WTC11 (cell line): ENCODE results near the gene ILKAP. TPM values are rescaled to one million over a fixed set of nuclear protein-coding genes. Genes with fewer than 3 reads are reported as not detected.

Experiments
- ATAC-seq: fragments of 200-7000 bp; cut with Tn5 transposase; 2 replicates; pipeline ENCODE4 v1.10.0; 2021; ENCODE audit warnings: mild to moderate bottlenecking, moderate library complexity
- CTCF ChIA-PET: fragments of 300-600 bp; sonication (Branson Sonifier 250); formaldehyde crosslinking; loops from one replicate; lab custom pipeline; 2021; ENCODE audit warnings: antibody characterized with exemption; lab: Charles Lee
- POLR2A ChIA-PET: fragments of 350-600 bp; sonication (Branson Sonifier 250); formaldehyde crosslinking; loops from one replicate; lab custom pipeline; 2021; ENCODE audit warnings: antibody characterized with exemption; lab: Charles Lee
- DNase-seq: peaks from one replicate; pipeline ENCODE4 v3.0.0; 2021; ENCODE audit warnings: low spot score
- H3K27ac Mint-ChIP-seq: 2 replicates; pipeline ENCODE4 v1.8.0; 2021; ENCODE audit warnings: mixed read lengths
- H3K27me3 Mint-ChIP-seq: 2 replicates; pipeline ENCODE4 v1.8.0; 2021; ENCODE audit warnings: low read depth, mild to moderate bottlenecking, moderate library complexity, mixed read lengths
- H3K36me3 Mint-ChIP-seq: 2 replicates; pipeline ENCODE4 v1.8.0; 2021; ENCODE audit warnings: mixed read lengths
- H3K4me1 Mint-ChIP-seq: 2 replicates; pipeline ENCODE4 v1.8.0; 2022; ENCODE audit warnings: mixed read lengths
- H3K4me3 Mint-ChIP-seq: 2 replicates; pipeline ENCODE4 v1.8.0; 2021; ENCODE audit warnings: mild to moderate bottlenecking, moderate library complexity, mixed read lengths
- H3K9me3 Mint-ChIP-seq: 2 replicates; pipeline ENCODE4 v1.8.0; 2021; ENCODE audit warnings: mixed read lengths
- ATF1 ChIP-seq: sonication (generic); formaldehyde crosslinking; IDR thresholded peaks from 2 replicates; pipeline ENCODE4 v1.8.1; 2023; ENCODE audit warnings: mild to moderate bottlenecking, moderate library complexity, missing genetic modification reagents
- CREB1 ChIP-seq: sonication (generic); formaldehyde crosslinking; IDR thresholded peaks from 2 replicates; pipeline ENCODE4 v1.8.0; 2023; ENCODE audit warnings: mild to moderate bottlenecking, missing genetic modification reagents
- CREM ChIP-seq: sonication (generic); formaldehyde crosslinking; IDR thresholded peaks from 2 replicates; pipeline ENCODE4 v1.8.1; 2022; ENCODE audit warnings: mild to moderate bottlenecking, missing genetic modification reagents, moderate library complexity
- GABPB1 ChIP-seq: sonication (generic); formaldehyde crosslinking; IDR thresholded peaks from 2 replicates; pipeline ENCODE4 v1.8.1; 2023; ENCODE audit warnings: mild to moderate bottlenecking, missing genetic modification reagents
- GRHL2 ChIP-seq: fragments of 250-450 bp; sonication (Bioruptor Pico); IDR thresholded peaks from 2 replicates; pipeline ENCODE4 v1.8.0; 2022; ENCODE audit warnings: mild to moderate bottlenecking, moderate library complexity; ENCODE audit not compliant: insufficient replicate concordance, severe bottlenecking
- GTF2I ChIP-seq: fragments of 250-450 bp; sonication (Bioruptor Pico); conservative IDR thresholded peaks from 2 replicates; pipeline ENCODE4 v1.4.0; 2021; ENCODE audit warnings: mild to moderate bottlenecking
- HMGA2 ChIP-seq: fragments of 250-450 bp; sonication (Bioruptor Pico); IDR thresholded peaks from 2 replicates; pipeline ENCODE4 v1.4.0; 2021; ENCODE audit warnings: mild to moderate bottlenecking, moderate library complexity
- JAZF1 ChIP-seq: fragments of 250-450 bp; sonication (Bioruptor Pico); IDR thresholded peaks from 2 replicates; pipeline ENCODE4 v1.9.0; 2021; ENCODE audit warnings: moderate library complexity, mild to moderate bottlenecking, inconsistent platforms
- KAT7 ChIP-seq: sonication (generic); formaldehyde crosslinking; IDR thresholded peaks from 2 replicates; pipeline ENCODE4 v1.8.1; 2023; ENCODE audit warnings: missing genetic modification reagents, mild to moderate bottlenecking, borderline replicate concordance
- NR3C1 ChIP-seq: sonication (generic); formaldehyde crosslinking; conservative IDR thresholded peaks from 2 replicates; pipeline ENCODE4 v1.8.1; 2023; ENCODE audit warnings: low read depth, mild to moderate bottlenecking, missing genetic modification reagents
- PRRX2 ChIP-seq: fragments of 250-450 bp; sonication (Bioruptor Pico); IDR thresholded peaks from 2 replicates; pipeline ENCODE4 v1.8.0; 2021; ENCODE audit warnings: mild to moderate bottlenecking
- TEAD1 ChIP-seq: sonication (generic); formaldehyde crosslinking; IDR thresholded peaks from 2 replicates; pipeline ENCODE4 v1.8.0; 2022; ENCODE audit warnings: mild to moderate bottlenecking, missing genetic modification reagents
- ZBTB21 ChIP-seq: sonication (generic); formaldehyde crosslinking; IDR thresholded peaks from 2 replicates; pipeline ENCODE4 v1.8.1; 2023; ENCODE audit warnings: mild to moderate bottlenecking, missing genetic modification reagents, borderline replicate concordance
- ZNF232 ChIP-seq: sonication (generic); formaldehyde crosslinking; IDR thresholded peaks from 2 replicates; pipeline ENCODE4 v1.8.0; 2022; ENCODE audit warnings: mild to moderate bottlenecking, missing genetic modification reagents
- ZNF416 ChIP-seq: fragments of 250-450 bp; sonication (Bioruptor Pico); IDR thresholded peaks from 2 replicates; pipeline ENCODE4 v1.9.0; 2021; ENCODE audit warnings: mild to moderate bottlenecking, inconsistent platforms
- ZNF671 ChIP-seq: fragments of 250-450 bp; sonication (Bioruptor Pico); IDR thresholded peaks from 2 replicates; pipeline ENCODE4 v1.8.0; 2021; ENCODE audit warnings: mild to moderate bottlenecking
- total RNA-seq: library from RNA; stranded (reverse); gene quantifications from 3 replicates; pipeline ENCODE4 v1.2.3, GENCODE V29; 2021
- TF ChIP-seq, protein P1 (sequence below): sonication (generic); formaldehyde crosslinking; IDR thresholded peaks from 2 replicates; pipeline ENCODE4 v1.8.1; 2023; ENCODE audit warnings: mild to moderate bottlenecking, missing genetic modification reagents
- TF ChIP-seq, protein P2 (sequence below): sonication (generic); formaldehyde crosslinking; IDR thresholded peaks from 2 replicates; pipeline ENCODE4 v1.8.1; 2023; ENCODE audit warnings: mild to moderate bottlenecking, missing genetic modification reagents
- TF ChIP-seq, protein P3 (sequence below): sonication (generic); formaldehyde crosslinking; IDR thresholded peaks from 2 replicates; pipeline ENCODE4 v1.8.1; 2022; ENCODE audit warnings: mild to moderate bottlenecking, moderate library complexity, missing genetic modification reagents
- TF ChIP-seq, protein P4 (sequence below): sonication (generic); formaldehyde crosslinking; IDR thresholded peaks from 2 replicates; pipeline ENCODE4 v1.8.1; 2023; ENCODE audit warnings: mild to moderate bottlenecking, missing genetic modification reagents, moderate library complexity
- TF ChIP-seq, protein P5 (sequence below): sonication (generic); formaldehyde crosslinking; IDR thresholded peaks from 2 replicates; pipeline ENCODE4 v1.8.0; 2022; ENCODE audit warnings: mild to moderate bottlenecking, missing genetic modification reagents
- TF ChIP-seq, protein P6 (sequence below): sonication (generic); formaldehyde crosslinking; IDR thresholded peaks from 2 replicates; pipeline ENCODE4 v1.8.1; 2023; ENCODE audit warnings: mild to moderate bottlenecking, missing genetic modification reagents, moderate library complexity

The ILKAP gene
- total RNA-seq, 1 experiment from 2014 or later = 32.7 TPM

DNA sequence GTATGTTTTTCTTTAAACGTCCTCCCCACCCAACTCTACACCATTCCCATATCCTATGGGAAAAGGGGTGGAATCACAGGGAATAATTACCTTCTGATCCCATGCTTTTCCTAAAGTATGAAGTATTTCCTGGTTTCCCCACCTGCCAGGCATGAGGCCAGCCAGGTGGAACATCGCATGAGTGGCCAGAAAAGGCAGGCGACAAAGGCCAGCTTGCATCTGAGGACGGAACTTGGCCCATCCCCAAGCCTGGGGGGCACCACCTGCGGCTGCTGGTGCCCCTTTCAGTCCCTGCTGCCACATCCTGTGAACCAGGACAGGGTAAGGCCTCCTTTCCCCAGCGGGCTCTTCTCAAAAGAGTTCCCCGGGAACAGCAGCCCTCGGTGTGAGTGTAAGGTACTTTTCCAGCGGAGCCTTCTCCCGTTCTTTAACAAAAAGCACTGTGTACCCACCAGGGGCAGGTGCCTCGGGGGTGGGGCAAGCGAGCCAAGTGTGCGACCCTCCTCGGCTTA lies 45.9 kb downstream of the ILKAP start:
- Mint-ChIP-seq H3K4me1 (peaks cover 11% of the 10 kb centered on the region), H3K9me3 (peaks cover 8% of the 10 kb centered on the region), H3K36me3 (no peaks in the 10 kb centered on the region), H3K27ac (no peak overlapping the region), H3K4me3 (peak overlapping the region; percentile 73), H3K27me3 (peaks cover 33% of the 10 kb centered on the region)
- no peak; the same call in 1 of the 2 replicates for ATAC-seq
- ChIA-PET CTCF (no interaction called here), POLR2A (no interaction called here)
- no peak for DNase-seq
- TF ChIP-seq PRRX2 (no peak), KAT7 (CRISPR knock-in tag) (no peak), GRHL2 (CRISPR knock-in tag) (no peak), ZBTB21 (no peak), NR3C1 (CRISPR knock-in tag) (no peak), ZNF416 (CRISPR knock-in tag) (no peak), JAZF1 (CRISPR knock-in tag) (no peak), TEAD1 (CRISPR knock-in tag) (no peak)

DNA sequence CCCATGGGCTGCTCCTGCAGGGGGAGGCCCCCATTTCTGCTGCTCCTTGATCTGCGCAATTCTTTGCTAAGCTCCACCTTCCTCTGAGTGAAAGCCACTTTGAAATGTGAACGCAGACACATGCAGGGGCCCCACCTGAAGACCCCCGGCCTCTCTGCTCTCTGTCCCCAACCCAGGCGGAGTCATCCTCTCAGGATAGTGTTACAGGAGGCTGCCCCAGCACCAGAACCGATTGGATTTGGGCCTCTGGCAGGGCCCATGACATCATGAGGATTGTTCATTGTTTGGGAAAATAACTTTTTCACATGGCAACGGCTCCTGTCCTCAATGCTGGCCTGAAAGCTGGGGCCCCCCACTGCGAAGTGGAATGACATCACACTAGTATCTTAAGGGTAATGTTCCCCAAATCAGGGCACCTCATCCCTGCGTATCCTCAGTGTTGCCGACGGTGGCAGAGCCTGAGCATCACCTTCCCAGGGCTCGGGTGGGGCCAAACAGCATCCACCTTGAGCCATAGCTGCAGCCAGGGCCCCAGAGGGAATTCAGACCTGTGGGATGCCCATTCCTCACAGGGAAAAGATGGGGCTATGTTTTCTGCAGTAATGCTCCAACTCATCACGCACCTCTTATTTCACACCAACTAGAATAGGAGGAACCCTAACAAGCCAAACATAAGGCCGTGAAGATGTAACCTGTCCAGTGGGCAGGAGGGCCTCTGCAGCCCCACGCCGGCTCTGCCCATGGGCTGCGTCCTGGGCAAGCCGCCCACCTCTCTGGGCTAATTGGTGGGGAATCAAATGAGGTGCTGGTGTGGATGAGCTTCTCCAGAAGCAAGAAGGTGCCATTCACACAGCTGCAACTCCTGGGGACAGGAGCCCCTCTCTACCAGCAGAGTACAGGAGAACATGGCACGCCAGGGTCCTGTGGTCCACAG lies 47.5 kb downstream of the ILKAP start:
- Mint-ChIP-seq H3K4me3 (no peak overlapping the region), H3K36me3 (no peaks in the 10 kb centered on the region), H3K4me1 (peaks cover 15% of the 10 kb centered on the region), H3K27me3 (peaks cover 21% of the 10 kb centered on the region), H3K27ac (no peak overlapping the region), H3K9me3 (peaks cover 8% of the 10 kb centered on the region)
- DNase-seq (no peak), ATAC-seq (no peak)
- TF ChIP-seq CREB1 (CRISPR knock-in tag) (no peak), GTF2I (CRISPR knock-in tag) (no peak), ZNF671 (CRISPR knock-in tag) (no peak), ATF1 (CRISPR knock-in tag) (no peak), GABPB1 (no peak), NR3C1 (CRISPR knock-in tag) (no peak), ZNF232 (CRISPR knock-in tag) (no peak), CREM (CRISPR knock-in tag) (no peak), HMGA2 (CRISPR knock-in tag) (no peak), GRHL2 (CRISPR knock-in tag) (no peak)
- TF ChIP-seq, protein P1, sequence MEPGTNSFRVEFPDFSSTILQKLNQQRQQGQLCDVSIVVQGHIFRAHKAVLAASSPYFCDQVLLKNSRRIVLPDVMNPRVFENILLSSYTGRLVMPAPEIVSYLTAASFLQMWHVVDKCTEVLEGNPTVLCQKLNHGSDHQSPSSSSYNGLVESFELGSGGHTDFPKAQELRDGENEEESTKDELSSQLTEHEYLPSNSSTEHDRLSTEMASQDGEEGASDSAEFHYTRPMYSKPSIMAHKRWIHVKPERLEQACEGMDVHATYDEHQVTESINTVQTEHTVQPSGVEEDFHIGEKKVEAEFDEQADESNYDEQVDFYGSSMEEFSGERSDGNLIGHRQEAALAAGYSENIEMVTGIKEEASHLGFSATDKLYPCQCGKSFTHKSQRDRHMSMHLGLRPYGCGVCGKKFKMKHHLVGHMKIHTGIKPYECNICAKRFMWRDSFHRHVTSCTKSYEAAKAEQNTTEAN = no peak
- TF ChIP-seq, protein P2, sequence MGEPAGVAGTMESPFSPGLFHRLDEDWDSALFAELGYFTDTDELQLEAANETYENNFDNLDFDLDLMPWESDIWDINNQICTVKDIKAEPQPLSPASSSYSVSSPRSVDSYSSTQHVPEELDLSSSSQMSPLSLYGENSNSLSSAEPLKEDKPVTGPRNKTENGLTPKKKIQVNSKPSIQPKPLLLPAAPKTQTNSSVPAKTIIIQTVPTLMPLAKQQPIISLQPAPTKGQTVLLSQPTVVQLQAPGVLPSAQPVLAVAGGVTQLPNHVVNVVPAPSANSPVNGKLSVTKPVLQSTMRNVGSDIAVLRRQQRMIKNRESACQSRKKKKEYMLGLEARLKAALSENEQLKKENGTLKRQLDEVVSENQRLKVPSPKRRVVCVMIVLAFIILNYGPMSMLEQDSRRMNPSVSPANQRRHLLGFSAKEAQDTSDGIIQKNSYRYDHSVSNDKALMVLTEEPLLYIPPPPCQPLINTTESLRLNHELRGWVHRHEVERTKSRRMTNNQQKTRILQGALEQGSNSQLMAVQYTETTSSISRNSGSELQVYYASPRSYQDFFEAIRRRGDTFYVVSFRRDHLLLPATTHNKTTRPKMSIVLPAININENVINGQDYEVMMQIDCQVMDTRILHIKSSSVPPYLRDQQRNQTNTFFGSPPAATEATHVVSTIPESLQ = no peak
- TF ChIP-seq, protein P3, sequence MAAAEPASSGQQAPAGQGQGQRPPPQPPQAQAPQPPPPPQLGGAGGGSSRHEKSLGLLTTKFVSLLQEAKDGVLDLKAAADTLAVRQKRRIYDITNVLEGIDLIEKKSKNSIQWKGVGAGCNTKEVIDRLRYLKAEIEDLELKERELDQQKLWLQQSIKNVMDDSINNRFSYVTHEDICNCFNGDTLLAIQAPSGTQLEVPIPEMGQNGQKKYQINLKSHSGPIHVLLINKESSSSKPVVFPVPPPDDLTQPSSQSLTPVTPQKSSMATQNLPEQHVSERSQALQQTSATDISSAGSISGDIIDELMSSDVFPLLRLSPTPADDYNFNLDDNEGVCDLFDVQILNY (CRISPR knock-in tag) = no peak
- TF ChIP-seq, protein P4, sequence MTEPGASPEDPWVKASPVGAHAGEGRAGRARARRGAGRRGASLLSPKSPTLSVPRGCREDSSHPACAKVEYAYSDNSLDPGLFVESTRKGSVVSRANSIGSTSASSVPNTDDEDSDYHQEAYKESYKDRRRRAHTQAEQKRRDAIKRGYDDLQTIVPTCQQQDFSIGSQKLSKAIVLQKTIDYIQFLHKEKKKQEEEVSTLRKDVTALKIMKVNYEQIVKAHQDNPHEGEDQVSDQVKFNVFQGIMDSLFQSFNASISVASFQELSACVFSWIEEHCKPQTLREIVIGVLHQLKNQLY (CRISPR knock-in tag) = no peak
- TF ChIP-seq, protein P5, sequence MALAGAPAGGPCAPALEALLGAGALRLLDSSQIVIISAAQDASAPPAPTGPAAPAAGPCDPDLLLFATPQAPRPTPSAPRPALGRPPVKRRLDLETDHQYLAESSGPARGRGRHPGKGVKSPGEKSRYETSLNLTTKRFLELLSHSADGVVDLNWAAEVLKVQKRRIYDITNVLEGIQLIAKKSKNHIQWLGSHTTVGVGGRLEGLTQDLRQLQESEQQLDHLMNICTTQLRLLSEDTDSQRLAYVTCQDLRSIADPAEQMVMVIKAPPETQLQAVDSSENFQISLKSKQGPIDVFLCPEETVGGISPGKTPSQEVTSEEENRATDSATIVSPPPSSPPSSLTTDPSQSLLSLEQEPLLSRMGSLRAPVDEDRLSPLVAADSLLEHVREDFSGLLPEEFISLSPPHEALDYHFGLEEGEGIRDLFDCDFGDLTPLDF = no peak
- TF ChIP-seq, protein P6, sequence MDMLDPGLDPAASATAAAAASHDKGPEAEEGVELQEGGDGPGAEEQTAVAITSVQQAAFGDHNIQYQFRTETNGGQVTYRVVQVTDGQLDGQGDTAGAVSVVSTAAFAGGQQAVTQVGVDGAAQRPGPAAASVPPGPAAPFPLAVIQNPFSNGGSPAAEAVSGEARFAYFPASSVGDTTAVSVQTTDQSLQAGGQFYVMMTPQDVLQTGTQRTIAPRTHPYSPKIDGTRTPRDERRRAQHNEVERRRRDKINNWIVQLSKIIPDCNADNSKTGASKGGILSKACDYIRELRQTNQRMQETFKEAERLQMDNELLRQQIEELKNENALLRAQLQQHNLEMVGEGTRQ (CRISPR knock-in tag) = no peak
- ChIA-PET CTCF (interaction anchor here (1.4 kb wide), 1 partner anchor 29 kb away, joined by 3 read pairs; no protein-coding TSS in a partner anchor), POLR2A (no interaction called here)
